ENCODE results near the gene SDF2L1. TPM values are rescaled to one million over a fixed set of nuclear protein-coding genes. Genes with fewer than 3 reads are reported as not detected.

SDF2L1 gene, protein sequence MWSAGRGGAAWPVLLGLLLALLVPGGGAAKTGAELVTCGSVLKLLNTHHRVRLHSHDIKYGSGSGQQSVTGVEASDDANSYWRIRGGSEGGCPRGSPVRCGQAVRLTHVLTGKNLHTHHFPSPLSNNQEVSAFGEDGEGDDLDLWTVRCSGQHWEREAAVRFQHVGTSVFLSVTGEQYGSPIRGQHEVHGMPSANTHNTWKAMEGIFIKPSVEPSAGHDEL
- 68.0 and 87.5 TPM in 2 replicates for total RNA-seq

DNA sequence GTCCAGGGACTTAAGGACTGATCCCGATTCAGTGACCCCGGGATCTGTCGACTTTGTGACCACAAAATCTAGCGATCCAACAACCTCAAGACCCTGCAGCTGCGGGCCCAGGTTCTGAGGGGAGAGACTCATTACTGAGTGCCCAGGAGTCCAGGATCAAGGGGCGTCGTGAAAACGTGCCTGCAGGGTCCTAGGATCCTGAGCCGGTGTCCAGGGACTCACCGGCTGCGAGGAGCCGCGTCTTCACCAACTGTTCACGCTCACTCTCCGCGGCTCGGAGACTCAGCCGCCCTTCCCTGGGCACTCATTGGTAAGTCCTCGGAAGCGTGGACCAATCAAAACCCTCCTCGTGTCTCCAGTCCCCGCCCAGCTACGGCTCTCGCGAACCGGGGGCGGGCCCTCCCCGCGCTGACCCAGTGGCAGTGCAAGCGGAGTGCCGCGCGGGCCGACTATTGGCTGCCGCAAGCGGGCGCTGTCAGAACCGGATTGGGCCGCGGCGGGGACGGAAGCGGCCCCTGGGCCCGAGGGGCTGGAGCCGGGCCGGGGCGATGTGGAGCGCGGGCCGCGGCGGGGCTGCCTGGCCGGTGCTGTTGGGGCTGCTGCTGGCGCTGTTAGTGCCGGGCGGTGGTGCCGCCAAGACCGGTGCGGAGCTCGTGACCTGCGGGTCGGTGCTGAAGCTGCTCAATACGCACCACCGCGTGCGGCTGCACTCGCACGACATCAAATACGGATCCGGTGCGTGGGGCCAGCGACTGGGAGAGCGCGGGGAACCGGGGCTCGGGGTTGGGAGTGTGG is at the start of gene SDF2L1:
TSS of gene SDF2L1 (plus strand) at position 514 of the 795 bp plus-strand sequence. CDS start at position 549, 35 bp downstream.

DNA sequence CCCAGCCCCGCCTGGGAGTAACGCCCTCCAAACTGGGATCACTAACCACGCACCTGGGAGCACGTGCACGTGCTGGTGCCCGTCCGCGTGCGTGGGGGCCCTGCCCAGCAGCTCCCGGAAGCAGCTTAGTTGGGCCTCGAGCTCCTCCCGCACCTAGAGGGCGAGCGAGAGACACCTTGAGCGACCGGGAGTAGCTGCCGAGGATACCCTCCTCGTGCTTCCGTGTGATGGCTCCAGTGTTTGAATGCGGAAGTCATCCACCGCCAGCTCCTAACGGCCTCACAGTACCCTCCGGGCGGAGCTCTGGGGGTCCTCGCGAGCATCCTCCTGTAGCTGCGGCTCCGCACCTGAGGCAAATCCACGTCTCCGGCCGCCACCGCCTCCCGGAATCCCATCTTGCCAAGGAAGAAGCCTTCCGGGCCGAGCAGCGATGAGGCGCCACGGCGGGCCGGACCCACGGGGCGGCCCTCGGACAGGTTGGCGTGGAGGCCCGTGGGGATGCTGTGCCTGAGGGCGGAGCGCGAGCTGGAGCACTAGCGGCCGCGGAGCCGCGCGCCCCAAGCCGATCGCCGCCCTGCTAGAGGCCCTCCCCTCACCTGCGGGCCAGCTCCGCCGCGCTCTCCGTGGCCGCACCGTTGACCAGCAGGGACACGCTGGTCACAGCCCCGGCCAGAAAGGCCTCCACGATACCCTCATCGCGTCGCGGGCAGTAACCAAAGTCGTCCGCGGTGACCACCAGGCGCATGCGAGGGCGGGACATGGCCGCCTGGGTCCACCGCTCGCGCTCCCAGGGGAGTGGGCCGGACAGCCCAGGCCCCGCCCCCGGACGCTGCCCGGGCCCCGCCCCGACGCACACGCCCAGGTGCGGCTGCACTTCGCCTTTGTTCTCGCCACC is 12.6 kb upstream of the SDF2L1 start, which contains the start of gene YDJC:
TSS of gene YDJC (minus strand) at position 768 of the 895 bp plus-strand sequence. CDS start at position 760, 8 bp downstream.

DNA sequence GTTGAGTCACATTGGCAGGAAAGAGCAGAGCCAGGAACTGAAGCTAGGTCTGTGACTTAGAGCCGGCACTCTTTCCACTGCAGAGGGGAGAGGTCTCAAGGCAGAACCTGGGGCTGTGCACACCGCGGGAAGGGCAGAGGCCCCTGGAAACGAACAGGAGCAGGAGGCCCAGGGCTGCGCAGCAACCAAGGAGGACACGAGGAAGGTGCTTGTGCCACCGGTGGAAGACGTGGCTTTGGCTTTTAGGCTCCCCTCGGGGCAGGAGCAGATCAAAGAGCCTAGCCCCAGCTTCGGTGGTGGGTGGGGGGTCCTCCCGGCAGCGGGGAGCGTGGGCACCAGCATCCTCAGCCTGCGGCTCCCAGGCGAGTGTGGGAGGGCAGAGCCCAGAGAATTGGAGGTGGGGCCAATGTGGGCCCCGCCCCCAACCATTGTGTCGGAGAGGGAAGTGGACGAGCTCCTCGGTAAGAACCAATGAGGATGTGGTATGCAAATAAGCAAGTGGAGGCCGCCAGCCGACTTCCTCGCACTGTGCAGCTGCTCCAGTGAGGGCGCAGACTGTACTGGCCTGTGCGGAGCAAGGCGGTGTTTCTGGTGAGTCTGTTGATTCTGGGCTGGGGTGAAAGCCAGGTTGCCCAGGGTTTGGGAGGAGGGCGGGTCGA is 9.7 kb upstream of the SDF2L1 start, which contains the start of gene CCDC116:
TSS of gene CCDC116 (plus strand) at position 524 of the 659 bp plus-strand sequence. CDS start 422 bp downstream, outside the sequence.

Other genes with a start within 250 kb of the SDF2L1 start
- 2.3 and 2.6 TPM in 2 replicates for gene HIC2, start 224.9 kb upstream of the SDF2L1 start, total RNA-seq
- gene TMEM191C, start 174.9 kb upstream of the SDF2L1 start, total RNA-seq: 0.15 TPM in 1 of 2 replicates, not detected in the other
- 0.05 TPM in 1 of 2 replicates, not detected in the other for gene RIMBP3C, start 90.8 kb upstream of the SDF2L1 start, total RNA-seq
- 89.7 and 96.2 TPM in 2 replicates for gene UBE2L3, start 74.6 kb upstream of the SDF2L1 start, total RNA-seq
- 78.8 and 81.2 TPM in 2 replicates for gene YDJC, start 12.3 kb upstream of the SDF2L1 start, total RNA-seq
- gene CCDC116, start 9.5 kb upstream of the SDF2L1 start, total RNA-seq: 0.07 and 0.20 TPM in 2 replicates
- 30.8 and 41.2 TPM in 2 replicates for gene PPIL2, start 23.7 kb downstream of the SDF2L1 start, total RNA-seq
- 2.4 and 7.9 TPM in 2 replicates for gene YPEL1, start 93.5 kb downstream of the SDF2L1 start, total RNA-seq
- gene MAPK1, start 225.3 kb downstream of the SDF2L1 start, total RNA-seq: 40.5 and 45.5 TPM in 2 replicates

Data from mammary microvascular endothelial cell (primary cell).